CD4-positive, alpha-beta T cell treated with Interleukin-10 for 1 hour (primary cell): Measurements from ENCODE around the gene SLC47A2.
"Not testable (repeated sequence)": the region's sequence is repeated elsewhere in the genome, so short reads cannot be mapped to it uniquely, and the experiment has no call there.

Experiments
- DNase-seq: peaks from one replicate; pipeline ENCODE4 v3.0.0-alpha.2; 2020

SLC47A2 gene

GRCh38 chr17:19705771-19706770 lies 10.3 kb downstream of the SLC47A2 start:
- DNase-seq: no peak

- no peak for DNase-seq
These were observed 11.2 kb downstream of the SLC47A2 start for GRCh38 chr17:19705201-19705600.

GRCh38 chr17:19703828-19704613 lies 12.4 kb downstream of the SLC47A2 start:
- no peak for DNase-seq

- no peak for DNase-seq
These were observed 13.1 kb downstream of the SLC47A2 start for GRCh38 chr17:19703106-19703827.

- DNase-seq: no peak
These were observed 14.2 kb downstream of the SLC47A2 start for GRCh38 chr17:19702217-19702641.

GRCh38 chr17:19686400-19687090 lies 29.8 kb downstream of the SLC47A2 start:
- no peak for DNase-seq

GRCh38 chr17:19684909-19685580 lies 31.3 kb downstream of the SLC47A2 start:
- not testable (repeated sequence) for DNase-seq

- no peak for DNase-seq
These were observed 33.3 kb downstream of the SLC47A2 start for GRCh38 chr17:19683117-19683516.

GRCh38 chr17:19678581-19679453 lies 37.6 kb downstream of the SLC47A2 start:
- DNase-seq: no peak

GRCh38 chr17:19677736-19678379 lies 38.5 kb downstream of the SLC47A2 start:
- no peak for DNase-seq

- no peak for DNase-seq
These were observed 39.5 kb downstream of the SLC47A2 start for GRCh38 chr17:19676896-19677295.

- no peak for DNase-seq
These were observed 42.8 kb downstream of the SLC47A2 start for GRCh38 chr17:19673623-19674022.

- no peak for DNase-seq
These were observed 44.2 kb downstream of the SLC47A2 start for GRCh38 chr17:19672009-19672750.

GRCh38 chr17:19671433-19671832 lies 45.0 kb downstream of the SLC47A2 start:
- DNase-seq: no peak

- DNase-seq: no peak
These were observed 45.5 kb downstream of the SLC47A2 start for GRCh38 chr17:19670908-19671307.

GRCh38 chr17:19669680-19670079 lies 46.7 kb downstream of the SLC47A2 start:
- DNase-seq: not testable (repeated sequence)

- DNase-seq: no peak
These were observed 51.6 kb downstream of the SLC47A2 start for GRCh38 chr17:19664821-19665181.

- no peak for DNase-seq
These were observed 52.1 kb downstream of the SLC47A2 start for GRCh38 chr17:19664136-19664820.

GRCh38 chr17:19663097-19663496 lies 53.3 kb downstream of the SLC47A2 start:
- DNase-seq: no peak
